ENCODE results near the gene GRK5.

GRK5 gene

GRCh38 chr10:119391440-119392251 lies 184.3 kb downstream of the GRK5 start:
- DNase-seq: no peak

GRCh38 chr10:119393019-119393418 lies 185.6 kb downstream of the GRK5 start:
- no peak for DNase-seq

- no peak for DNase-seq
These were observed 186.1 kb downstream of the GRK5 start for GRCh38 chr10:119393421-119393820.

GRCh38 chr10:119393845-119394244 lies 186.5 kb downstream of the GRK5 start:
- no peak for DNase-seq

- no peak for DNase-seq
These were observed 187.4 kb downstream of the GRK5 start for GRCh38 chr10:119394657-119395279.

GRCh38 chr10:119395280-119396007 lies 188.1 kb downstream of the GRK5 start:
- DNase-seq: no peak

GRCh38 chr10:119396008-119396708 lies 188.8 kb downstream of the GRK5 start:
- no peak for DNase-seq

- no peak for DNase-seq
These were observed 189.3 kb downstream of the GRK5 start for GRCh38 chr10:119396709-119397071.

- DNase-seq: no peak
These were observed 190.0 kb downstream of the GRK5 start for GRCh38 chr10:119397416-119397815.

- DNase-seq: no peak
These were observed 191.6 kb downstream of the GRK5 start for GRCh38 chr10:119398996-119399395.

GRCh38 chr10:119399466-119399865 lies 192.1 kb downstream of the GRK5 start:
- no peak for DNase-seq

GRCh38 chr10:119401671-119402395 lies 194.5 kb downstream of the GRK5 start:
- DNase-seq: no peak

- DNase-seq: no peak
These were observed 196.6 kb downstream of the GRK5 start for GRCh38 chr10:119403921-119404320.

GRCh38 chr10:119404719-119405519 lies 197.5 kb downstream of the GRK5 start:
- no peak for DNase-seq

GRCh38 chr10:119405520-119405807 lies 198.1 kb downstream of the GRK5 start:
- DNase-seq: no peak

GRCh38 chr10:119406137-119406536 lies 198.8 kb downstream of the GRK5 start:
- DNase-seq: no peak

GRCh38 chr10:119406601-119407253 lies 199.4 kb downstream of the GRK5 start:
- no peak for DNase-seq

GRCh38 chr10:119407254-119407777 lies 199.9 kb downstream of the GRK5 start:
- DNase-seq: no peak

- no peak for DNase-seq
These were observed 200.7 kb downstream of the GRK5 start for GRCh38 chr10:119408072-119408471.

- DNase-seq: no peak
These were observed 201.6 kb downstream of the GRK5 start for GRCh38 chr10:119408969-119409371.

- no peak for DNase-seq
These were observed 202.0 kb downstream of the GRK5 start for GRCh38 chr10:119409385-119409784.
